ENCODE measurements around the gene GRIFIN.

GRCh38 chr7:2431260-2431867, 44.8 kb downstream of the GRIFIN start:
- TF ChIP-seq CTCF (conservative IDR thresholded peaks at IDR 0.05 in 1 of 2, IDR thresholded peaks at IDR 0.05 in 1 of 2; ENCODE audit: low read depth in 1 of 2, low read length in 2 of 2) (peak in 1 of 2 donors; percentile 51), EZH2 (IDR thresholded peaks at IDR 0.05; ENCODE audit: low read length, missing control alignments) (no peak)

Data from fibroblast of lung (primary cell).